Sigmoid colon (tissue), 4 donors: Measurements from ENCODE around the gene SLC51A.

Experiments used
- EP300 ChIP-seq, 4 donors: sonication (generic); formaldehyde crosslinking; IDR thresholded peaks; one replicate each; pipeline ENCODE4 v1.6.1; 2017; ENCODE audit warnings: antibody characterized with exemption in 4 of 4
- POLR2AphosphoS5 ChIP-seq, 4 donors: sonication (generic); formaldehyde crosslinking; IDR thresholded peaks; one replicate each; pipeline ENCODE4 v1.6.1; 2017; ENCODE audit warnings: antibody characterized with exemption in 4 of 4

GRCh38 chr3:196255776-196256175, 39.4 kb downstream of the SLC51A start:
- TF ChIP-seq POLR2AphosphoS5 (IDR thresholded peaks at IDR 0.05) (no peak), EP300 (IDR thresholded peaks at IDR 0.05) (no peak)
